HG03354 (cell line): ENCODE measurements around the gene U2AF2.
"Not testable (repeated sequence)": the region's sequence is repeated elsewhere in the genome, so short reads cannot be mapped to it uniquely, and the experiment has no call there.

ENCODE experiments used
- ATAC-seq: cut with Tn5 transposase; IDR thresholded peaks from one replicate; pipeline ENCODE4 v1.9.1; 2021; ENCODE audit warnings: mild to moderate bottlenecking; ENCODE audit not compliant: unreplicated experiment, poor library complexity, severe bottlenecking

U2AF2 gene

GRCh38 chr19:55698256-55698655 lies 43.4 kb downstream of the U2AF2 start:
- no peak for ATAC-seq

- ATAC-seq = no peak
These were observed 44.4 kb downstream of the U2AF2 start for GRCh38 chr19:55699221-55699620.

GRCh38 chr19:55700813-55701212 lies 46.0 kb downstream of the U2AF2 start:
- ATAC-seq = no peak

DNA sequence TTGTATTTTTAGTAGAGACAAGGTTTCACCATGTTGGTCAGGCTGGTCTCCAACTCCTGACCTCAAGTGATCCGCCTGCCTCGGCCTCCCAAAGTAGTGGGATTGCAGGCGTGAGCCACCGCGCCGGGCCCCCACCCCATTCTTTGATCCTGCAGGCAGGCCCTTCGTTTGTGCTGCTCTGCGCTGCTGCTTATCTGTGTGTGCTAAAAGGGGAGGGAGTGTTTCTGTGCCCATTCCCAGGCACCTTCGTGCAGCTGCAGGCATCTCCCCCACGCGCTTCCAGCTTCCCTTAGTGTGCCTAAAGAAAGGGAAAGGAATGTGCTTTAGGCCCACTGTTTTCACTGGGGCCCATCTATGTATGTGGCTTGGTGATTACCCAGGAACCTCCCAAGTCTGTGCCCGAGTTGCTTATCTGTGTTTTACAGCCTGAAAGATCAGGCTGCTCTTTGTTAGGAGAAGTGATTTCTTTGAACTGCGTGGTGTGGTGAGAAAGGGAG lies 47.3 kb downstream of the U2AF2 start:
- ATAC-seq = no peak

- ATAC-seq = no peak
These were observed 49.0 kb downstream of the U2AF2 start for GRCh38 chr19:55703790-55704215.

DNA sequence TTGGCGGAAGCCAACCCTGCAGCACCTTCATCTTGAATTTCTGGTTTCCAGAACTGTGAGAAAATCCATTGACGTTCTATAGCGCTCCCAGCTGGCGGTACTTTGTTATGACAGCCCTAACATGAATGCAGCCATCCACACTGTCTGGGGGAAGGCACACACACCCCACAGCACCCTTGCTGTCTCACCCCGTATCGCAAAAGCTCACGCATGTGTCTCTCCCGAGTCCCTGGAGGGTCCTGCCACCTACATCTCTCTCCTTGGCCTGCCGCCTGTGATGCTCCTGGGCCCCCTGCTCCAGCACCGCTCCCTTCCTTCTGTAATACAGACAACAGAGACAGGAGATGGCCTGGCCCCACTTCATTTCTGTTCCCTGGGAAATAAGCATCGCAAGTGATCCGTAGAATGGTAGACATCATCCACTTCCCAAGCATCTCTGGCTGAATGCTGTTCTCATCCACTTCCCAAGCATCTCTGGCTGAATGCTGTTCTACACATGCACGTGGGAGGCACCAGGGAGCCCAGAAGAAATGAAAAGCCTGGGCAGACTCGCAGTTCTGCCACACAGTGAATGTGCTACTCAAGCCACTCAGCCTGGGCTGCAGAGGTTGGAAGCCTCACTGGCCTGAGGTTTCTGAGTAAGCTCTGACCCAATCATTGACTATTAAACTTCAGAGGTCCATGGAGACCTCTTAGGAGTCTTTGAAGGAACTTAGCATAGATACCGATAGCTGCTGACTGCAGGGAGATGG lies 49.8 kb downstream of the U2AF2 start:
- no peak for ATAC-seq

- ATAC-seq = no peak
These were observed 51.1 kb downstream of the U2AF2 start for GRCh38 chr19:55705972-55706371.

- no peak for ATAC-seq
These were observed 56.9 kb downstream of the U2AF2 start for GRCh38 chr19:55711719-55712118.

GRCh38 chr19:55712804-55713631 lies 58.2 kb downstream of the U2AF2 start:
- no peak for ATAC-seq

DNA sequence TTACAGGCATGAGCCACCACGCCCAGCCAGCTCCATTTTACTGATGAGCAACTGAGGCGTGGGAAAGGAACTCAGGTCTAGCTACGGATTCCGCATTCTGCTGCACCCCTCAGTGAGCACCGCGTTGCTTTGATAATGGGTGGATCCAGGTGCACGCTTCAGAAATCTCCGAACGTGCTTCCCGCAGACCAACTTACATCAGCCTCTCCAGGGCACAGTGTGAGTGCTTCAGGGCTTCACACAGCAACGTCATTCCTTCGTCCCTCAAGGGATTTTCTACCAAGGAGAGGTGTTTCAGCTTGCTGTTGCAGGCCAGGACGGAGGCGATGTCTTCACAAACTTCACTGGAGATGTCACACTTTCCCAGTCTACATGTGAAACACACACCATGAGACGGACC lies 61.7 kb downstream of the U2AF2 start:
- ATAC-seq = no peak

GRCh38 chr19:55717251-55717650 lies 62.4 kb downstream of the U2AF2 start:
- ATAC-seq = no peak

DNA sequence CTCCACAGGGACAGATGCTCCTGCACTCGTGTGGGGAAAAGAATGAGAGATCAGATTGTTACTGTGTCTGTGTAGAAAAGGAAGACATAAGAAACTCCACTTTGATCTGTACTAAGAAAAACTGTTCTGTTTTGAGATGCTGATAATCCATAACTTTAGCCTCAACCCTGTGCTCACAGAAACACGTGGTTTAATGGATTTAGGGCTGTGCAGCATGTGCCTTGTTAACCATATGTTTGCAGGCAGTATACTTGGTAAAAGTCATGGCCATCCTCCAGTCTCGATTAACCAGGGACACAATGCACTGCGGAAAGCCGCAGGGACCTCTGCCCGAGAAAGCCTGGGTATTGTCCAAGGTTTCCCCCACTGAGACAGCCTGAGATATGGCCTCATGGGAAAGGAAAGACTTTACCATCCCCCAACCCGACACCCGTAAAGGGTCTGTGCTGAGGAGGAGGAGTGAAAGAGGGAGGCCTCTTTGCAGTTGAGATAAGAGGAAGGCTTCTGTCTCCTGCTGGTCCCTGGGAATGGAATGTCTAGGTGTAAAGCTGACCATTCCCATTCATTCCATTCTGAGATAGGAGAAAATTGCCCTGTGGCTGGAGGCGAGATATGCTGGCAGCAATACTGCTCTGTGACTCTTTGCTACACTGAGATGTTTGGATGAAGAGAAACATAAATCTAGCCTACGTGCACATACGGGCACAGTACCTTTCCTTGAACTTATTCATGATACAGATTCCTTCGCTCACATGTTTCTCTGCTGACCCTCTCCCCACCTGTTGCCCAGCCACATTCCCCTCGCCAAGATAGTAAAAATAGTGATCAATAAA lies 63.3 kb downstream of the U2AF2 start:
- ATAC-seq = not testable (repeated sequence)

DNA sequence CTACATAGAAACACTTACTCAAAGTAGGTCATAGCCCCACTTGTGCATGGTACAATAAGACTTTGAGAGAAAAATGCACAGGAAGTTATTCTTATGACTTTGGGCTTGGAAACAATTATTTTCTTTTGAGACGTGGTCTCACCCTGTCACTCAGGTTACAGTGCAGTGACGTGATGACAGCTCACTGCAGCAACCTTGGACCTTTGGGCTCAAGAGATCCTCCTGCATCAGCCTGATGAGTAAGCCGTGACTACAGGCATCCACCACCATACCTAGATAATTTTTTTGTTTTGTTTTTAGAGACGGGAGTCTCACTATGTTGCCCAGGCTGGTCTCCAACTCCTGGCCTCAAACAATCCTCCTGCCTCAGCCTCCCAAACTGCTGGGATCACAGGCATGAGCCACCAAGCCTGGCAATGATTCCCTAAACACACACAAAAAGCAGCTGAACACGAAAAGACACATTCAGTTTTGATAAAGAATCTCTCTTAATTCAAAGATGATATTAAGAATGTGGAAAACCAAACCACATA lies 65.4 kb downstream of the U2AF2 start:
- no peak for ATAC-seq

DNA sequence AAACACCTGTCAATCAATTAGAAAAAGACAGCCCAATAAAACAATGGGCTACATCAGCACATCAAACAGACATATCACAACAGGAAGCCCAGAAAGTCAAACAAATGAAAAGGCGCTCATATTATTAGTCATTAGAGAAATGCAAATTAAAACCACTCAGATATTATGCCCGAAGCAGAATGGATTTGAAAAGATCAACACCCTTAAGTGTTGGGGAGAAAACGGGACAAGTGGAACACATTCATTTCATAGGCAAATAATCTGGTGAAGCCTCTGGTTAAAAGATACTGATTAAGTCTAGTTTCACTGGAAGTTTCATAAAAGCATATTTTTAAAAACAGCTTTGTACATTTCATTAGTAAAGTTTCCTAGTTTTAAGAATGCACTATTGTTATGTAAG lies 66.0 kb downstream of the U2AF2 start:
- ATAC-seq = no peak

GRCh38 chr19:55723491-55723890 lies 68.7 kb downstream of the U2AF2 start:
- ATAC-seq = no peak
